ENCODE measurements around the gene C5orf52. TPM values are rescaled to one million over a fixed set of nuclear protein-coding genes. Genes with fewer than 3 reads are reported as not detected.

Gene C5orf52
- total RNA-seq = not detected in 2 replicates

DNA sequence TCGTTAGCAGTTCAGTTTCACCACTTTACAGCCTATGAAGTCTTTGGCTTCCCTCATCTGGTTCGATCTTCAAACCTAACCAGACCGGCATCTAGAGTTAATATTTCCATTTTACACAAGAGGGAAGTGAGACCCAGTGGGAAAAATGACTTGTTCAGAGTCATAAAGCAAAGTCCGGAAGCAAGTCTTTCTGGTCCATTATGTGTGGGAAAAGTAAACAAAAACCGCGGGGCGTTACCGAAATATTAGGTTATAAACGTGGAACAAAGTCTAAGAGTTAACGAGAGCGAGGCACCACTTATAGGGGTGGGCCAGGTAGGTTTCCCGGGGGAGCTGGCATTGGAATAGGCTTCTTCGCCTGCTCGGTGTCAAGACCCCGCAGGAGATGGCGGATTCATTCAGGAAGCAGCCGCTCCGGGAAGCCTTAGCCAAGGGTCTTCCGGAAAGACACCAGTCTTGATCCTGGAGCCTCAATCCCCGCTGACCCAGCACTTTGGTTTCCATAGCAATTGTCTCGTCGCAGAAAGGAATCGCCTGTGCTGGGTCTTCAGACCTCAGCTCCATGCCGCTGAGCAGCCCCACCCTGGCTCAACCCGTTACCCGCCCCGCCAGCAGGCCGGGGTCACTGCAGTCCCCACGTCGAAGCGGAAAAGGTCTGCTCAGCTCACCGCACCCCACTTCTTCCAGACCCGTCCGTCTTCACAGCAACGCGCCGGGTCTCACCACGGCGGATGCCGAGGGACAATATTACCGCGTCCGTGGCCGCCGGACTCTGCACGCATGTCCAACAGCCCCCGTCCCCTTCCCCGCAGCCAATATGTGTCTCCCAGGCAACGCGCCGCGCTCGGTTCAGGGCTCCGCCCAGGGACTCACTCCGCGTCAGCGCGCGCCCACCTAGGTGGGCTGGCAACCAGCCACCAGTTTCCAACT, at the start of gene C5orf52:
C5orf52 (plus strand) TSS at position 872 of the 930 bp plus-strand sequence. CDS start 82 bp downstream, outside the sequence.

DNA sequence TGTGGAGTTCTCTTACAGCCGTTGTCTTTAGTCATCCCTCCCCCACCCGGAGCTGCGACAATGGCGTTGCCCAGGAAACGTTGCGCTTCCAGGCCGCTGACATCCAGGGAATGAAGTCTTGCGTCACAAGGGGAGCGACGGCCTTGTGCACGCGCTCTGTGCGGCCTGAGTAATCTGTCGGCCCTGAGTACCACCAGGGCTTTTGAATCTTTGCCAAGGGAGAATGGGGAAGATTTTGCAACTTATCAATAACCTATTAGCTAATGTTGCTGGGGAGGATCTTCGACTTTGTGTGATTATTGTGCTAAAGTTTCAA, 19.0 kb upstream of the C5orf52 start, which contains the start of gene SOX30:
SOX30 (minus strand) TSS at position 62 of the 316 bp plus-strand sequence. CDS start 360 bp downstream, outside the sequence.

Other genes starting within 250 kb of the C5orf52 start
- gene NIPAL4, start 211.3 kb upstream of the C5orf52 start, total RNA-seq = under 0.01 TPM in 1 of 2 replicates, not detected in the other
- 60.0 and 69.5 TPM in 2 replicates for gene ADAM19, start 95.8 kb upstream of the C5orf52 start, total RNA-seq
- gene SOX30, start 19.1 kb upstream of the C5orf52 start, total RNA-seq = 0.71 TPM in 1 of 2 replicates, not detected in the other
- 15.0 and 19.7 TPM in 2 replicates for gene THG1L, start 59.9 kb downstream of the C5orf52 start, total RNA-seq
- gene LSM11, start 72.2 kb downstream of the C5orf52 start, total RNA-seq = 1.7 and 2.1 TPM in 2 replicates
- gene CLINT1, start 187.6 kb downstream of the C5orf52 start, total RNA-seq = 79.6 and 97.7 TPM in 2 replicates